Mammary epithelial cell (primary cell): ENCODE data around the gene ATP5F1A.
"Not testable (repeated sequence)": the region's sequence is repeated elsewhere in the genome, so short reads cannot be mapped to it uniquely, and the experiment has no call there.

Source experiments
- CTCF ChIP-seq, 2 donors: IDR thresholded peaks in 1 of 2; conservative IDR thresholded peaks in 1 of 2; 2 replicates each; pipeline ENCODE4 v1.5.1; 2011 to 2012; ENCODE audit warnings: inconsistent platforms in 2 of 2, low read length in 2 of 2, mild to moderate bottlenecking in 2 of 2, control low read depth in 1 of 2, low read depth in 1 of 2; ENCODE audit not compliant: insufficient read depth in 1 of 2; ENCODE audit errors: extremely low read depth in 1 of 2
- EZH2 ChIP-seq: IDR thresholded peaks from 2 replicates; pipeline ENCODE4 v1.6.1; 2012; ENCODE audit warnings: low read length, inconsistent platforms, borderline replicate concordance

GRCh38 chr18:46047369-46047768, 50.7 kb downstream of the ATP5F1A start:
- not testable (repeated sequence) for TF ChIP-seq CTCF (conservative IDR thresholded peaks at IDR 0.05 in 1 of 2, IDR thresholded peaks at IDR 0.05 in 1 of 2; ENCODE audit: extremely low read depth in 1 of 2, insufficient read depth in 1 of 2, low read depth in 1 of 2, low read length in 2 of 2); EZH2
